SK-N-MC (cell line): ENCODE measurements around the gene RGS9.

Source experiments
- DNase-seq: peaks from one replicate; pipeline ENCODE4 v3.0.0-alpha.2; 2011; ENCODE audit warnings: low read depth, low spot score
- H3K27ac ChIP-seq: fragments of 200-600 bp; sonication (generic); 2 replicates; pipeline ENCODE4 v1.5.1; 2016; ENCODE audit warnings: mixed run types
- H3K36me3 ChIP-seq: fragments of 200-600 bp; sonication (generic); 2 replicates; pipeline ENCODE4 v1.6.1; 2017; ENCODE audit warnings: antibody characterized with exemption, low read length, mixed read lengths; ENCODE audit not compliant: insufficient read depth
- H3K4me3 ChIP-seq: fragments of 200-600 bp; sonication (generic); 2 replicates; pipeline ENCODE4 v1.5.1; 2016
- H3K9ac ChIP-seq: fragments of 200-600 bp; sonication (generic); 2 replicates; pipeline ENCODE4 v1.8.0; 2017; ENCODE audit warnings: mixed run types, mixed read lengths; ENCODE audit not compliant: insufficient read length
- H3K9me3 ChIP-seq: fragments of 200-600 bp; sonication (generic); 2 replicates; pipeline ENCODE4 v1.6.1; 2017; ENCODE audit warnings: low read depth, mild to moderate bottlenecking, antibody characterized with exemption, low read length, moderate library complexity, mixed read lengths
- EZH2 ChIP-seq: fragments of 200-600 bp; sonication (generic); IDR thresholded peaks from one replicate; pipeline ENCODE4 v1.6.1; 2017; ENCODE audit warnings: antibody characterized with exemption
- FOXP2 ChIP-seq: optimal IDR thresholded peaks from 2 replicates; pipeline ENCODE3; 2011; ENCODE audit warnings: mild to moderate bottlenecking, moderate library complexity; ENCODE audit not compliant: insufficient read depth; ENCODE audit errors: extremely low read length, control extremely low read depth
- POLR2AphosphoS5 ChIP-seq: IDR thresholded peaks from 2 replicates; pipeline ENCODE4 v1.6.1; 2012; ENCODE audit warnings: mild to moderate bottlenecking, low read depth, low read length, borderline replicate concordance

The RGS9 gene

GRCh38 chr17:65222214-65222738, 85.1 kb downstream of the RGS9 start:
- H3K36me3 ChIP-seq = no peaks in the 10 kb centered on the region
- no peak overlapping the region for H3K4me3 ChIP-seq
- TF ChIP-seq EZH2 = no peak
- no peak for TF ChIP-seq POLR2AphosphoS5
- no peak for TF ChIP-seq FOXP2
- no peak overlapping the region for H3K27ac ChIP-seq
- H3K9ac ChIP-seq = no peak overlapping the region
- DNase-seq = no peak
- no peaks in the 10 kb centered on the region for H3K9me3 ChIP-seq

GRCh38 chr17:65225061-65225460, 87.9 kb downstream of the RGS9 start:
- H3K9me3 ChIP-seq = no peaks in the 10 kb centered on the region
- TF ChIP-seq EZH2 (no peak), POLR2AphosphoS5 (no peak), FOXP2 (no peak)
- H3K9ac ChIP-seq = no peak overlapping the region

GRCh38 chr17:65226227-65226626, 89.1 kb downstream of the RGS9 start:
- no peak overlapping the region for H3K4me3 ChIP-seq
- no peaks in the 10 kb centered on the region for H3K36me3 ChIP-seq
- no peak overlapping the region for H3K27ac ChIP-seq
- DNase-seq = no peak
- TF ChIP-seq POLR2AphosphoS5 = no peak
- no peak for TF ChIP-seq EZH2
- no peak for TF ChIP-seq FOXP2
- no peaks in the 10 kb centered on the region for H3K9me3 ChIP-seq
- H3K9ac ChIP-seq = no peak overlapping the region

More at GRCh38 chr17:65225061-65225460, 87.9 kb downstream of the RGS9 start:
- H3K36me3 ChIP-seq = no peaks in the 10 kb centered on the region
- no peak overlapping the region for H3K4me3 ChIP-seq
- H3K27ac ChIP-seq = no peak overlapping the region
- DNase-seq = no peak

- Histone ChIP-seq H3K9me3 (no peaks in the 10 kb centered on the region), H3K9ac (no peak overlapping the region), H3K4me3 (no peak overlapping the region), H3K27ac (no peak overlapping the region), H3K36me3 (no peaks in the 10 kb centered on the region)
- no peak for DNase-seq
- TF ChIP-seq EZH2 (no peak), POLR2AphosphoS5 (no peak)
These were observed 90.5 kb downstream of the RGS9 start for GRCh38 chr17:65227637-65228036.

DNA sequence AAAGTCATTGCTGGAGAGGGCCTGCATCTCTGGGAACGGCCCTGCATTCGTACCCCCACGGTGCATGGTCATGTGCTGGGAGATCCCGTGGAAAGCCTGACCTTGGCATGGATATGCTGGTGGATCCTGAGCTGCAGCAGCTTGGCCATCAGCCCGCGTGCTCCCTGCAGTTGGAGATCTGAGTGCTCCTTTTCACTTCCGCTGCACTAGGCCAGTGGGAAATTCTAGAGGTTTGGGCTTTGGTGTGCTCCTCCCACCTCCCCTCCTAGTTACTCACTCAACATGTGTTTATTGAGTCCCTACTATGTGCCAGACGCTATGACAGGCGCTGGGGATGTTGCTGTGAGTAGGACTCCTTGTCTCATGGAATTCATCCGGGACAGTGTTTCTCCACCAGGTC, 91.1 kb downstream of the RGS9 start:
- no peaks in the 10 kb centered on the region for H3K36me3 ChIP-seq
- no peak for DNase-seq
- TF ChIP-seq POLR2AphosphoS5 (no peak), FOXP2 (no peak), EZH2 (no peak)
- no peak overlapping the region for H3K27ac ChIP-seq
- H3K9me3 ChIP-seq = no peaks in the 10 kb centered on the region
- peak overlapping the region; percentile 64 for H3K4me3 ChIP-seq
- H3K9ac ChIP-seq = no peak overlapping the region

GRCh38 chr17:65228734-65229620, 91.8 kb downstream of the RGS9 start:
- Histone ChIP-seq H3K9me3 (no peaks in the 10 kb centered on the region), H3K36me3 (no peaks in the 10 kb centered on the region), H3K9ac (no peak overlapping the region), H3K4me3 (peak overlapping the region; percentile 64), H3K27ac (0 out of 2 replicates have a peak overlapping the region, but pooled peaks have one; percentile 31)
- TF ChIP-seq FOXP2 (no peak), EZH2 (no peak), POLR2AphosphoS5 (peak; percentile 42; the same call in 1 of the 2 replicates)
- peak; percentile 37 for DNase-seq

DNA sequence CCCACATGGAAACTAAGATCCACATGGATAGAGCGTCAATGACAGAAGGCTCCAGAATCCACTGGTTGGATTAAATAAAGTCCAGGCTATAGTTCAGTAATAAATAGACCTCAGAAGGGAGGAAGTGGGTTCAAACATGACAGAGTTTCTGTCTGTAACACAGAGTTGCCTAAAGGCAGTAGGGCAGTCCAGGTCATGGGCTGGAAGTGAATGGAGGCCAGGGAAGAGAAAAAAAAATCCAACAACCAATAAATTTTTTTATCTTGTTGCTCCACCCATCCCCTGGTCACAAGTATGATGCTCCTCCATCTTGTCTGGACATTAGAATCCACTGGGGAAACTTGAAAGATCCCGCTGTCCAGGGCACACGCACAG, 92.4 kb downstream of the RGS9 start:
- H3K27ac ChIP-seq = no peak overlapping the region
- H3K9ac ChIP-seq = no peak overlapping the region
- no peak overlapping the region for H3K4me3 ChIP-seq
- no peaks in the 10 kb centered on the region for H3K9me3 ChIP-seq
- H3K36me3 ChIP-seq = no peaks in the 10 kb centered on the region
- no peak for TF ChIP-seq POLR2AphosphoS5
- no peak for TF ChIP-seq EZH2
- no peak for TF ChIP-seq FOXP2
- no peak for DNase-seq

DNA sequence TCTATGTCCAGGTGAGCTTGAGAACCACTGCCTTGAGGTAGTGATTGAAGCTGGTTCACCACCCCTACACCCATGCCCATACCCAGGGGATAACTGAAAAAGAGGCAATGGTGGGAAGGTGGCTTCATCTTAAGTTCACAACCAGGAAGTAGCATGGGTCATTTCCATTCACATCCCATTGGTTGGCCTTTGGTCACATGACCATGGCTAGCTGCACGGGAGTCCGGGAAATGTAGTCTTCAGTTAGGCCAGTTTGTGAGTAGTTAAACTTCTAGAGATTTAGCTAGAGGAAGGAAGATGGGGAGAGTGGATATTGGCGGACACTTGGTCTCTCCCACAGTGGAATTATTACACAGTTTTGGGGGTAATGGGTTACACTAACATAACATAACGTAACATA, 92.9 kb downstream of the RGS9 start:
- Histone ChIP-seq H3K27ac (no peak overlapping the region), H3K36me3 (no peaks in the 10 kb centered on the region), H3K9ac (no peak overlapping the region), H3K4me3 (no peak overlapping the region), H3K9me3 (no peaks in the 10 kb centered on the region)
- no peak for DNase-seq
- TF ChIP-seq POLR2AphosphoS5 = no peak

DNA sequence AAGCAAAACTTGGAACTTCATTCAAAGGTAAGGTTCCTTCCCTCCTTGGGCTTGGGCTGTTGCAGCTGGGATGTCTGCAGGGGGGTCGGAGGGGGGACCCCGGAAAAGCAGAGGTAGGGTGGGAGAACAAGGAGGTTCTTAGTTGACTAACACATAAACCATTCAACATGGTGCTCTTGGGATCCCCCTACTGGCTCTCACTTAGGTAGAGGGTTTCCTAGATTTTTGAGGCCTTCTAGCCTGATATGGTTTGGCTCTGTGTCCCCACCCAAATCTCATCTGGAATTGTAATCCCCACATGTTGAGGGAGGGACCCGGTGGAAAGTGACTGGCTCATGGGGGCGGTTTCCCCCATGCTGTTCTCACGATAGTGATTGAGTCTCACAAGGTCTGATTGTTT, 93.9 kb downstream of the RGS9 start:
- Histone ChIP-seq H3K9me3 (no peaks in the 10 kb centered on the region), H3K36me3 (no peaks in the 10 kb centered on the region), H3K4me3 (no peak overlapping the region), H3K9ac (no peak overlapping the region), H3K27ac (no peak overlapping the region)
- TF ChIP-seq EZH2 (no peak), FOXP2 (no peak), POLR2AphosphoS5 (no peak)
- no peak for DNase-seq
